ENCODE results near the gene CDH4. TPM values are rescaled to one million over a fixed set of nuclear protein-coding genes. Genes with fewer than 3 reads are reported as not detected.

CDH4 gene
- total and polyA plus RNA-seq, 2 of the 4 experiments (the other 2 are of a cell fraction), result 1.6 to 3.5 TPM

GRCh38 chr20:61240814-61241213, 11.2 kb upstream of the CDH4 start:
- Histone ChIP-seq H4K8ac (ENCODE audit: low read depth in 2 of 2, low read length in 2 of 2) (no peak overlapping the region), H3K9me1 (ENCODE audit: insufficient read depth, low read length) (no peaks in the 10 kb centered on the region), H2BK15ac (ENCODE audit: low read depth, low read length) (no peak overlapping the region), H2AFZ (replicated peaks; ENCODE audit: low read length, poor library complexity) (no peak overlapping the region), H3K4ac (ENCODE audit: low read depth, low read length) (no peak overlapping the region), H2AK5ac (ENCODE audit: low read depth, low read length) (no peak overlapping the region), H2BK5ac (ENCODE audit: low read depth, low read length, poor library complexity, severe bottlenecking) (no peak overlapping the region), H2AK9ac (replicated peaks; ENCODE audit: low read depth, low read length, poor library complexity) (no peak overlapping the region), H4K20me1 (ENCODE audit: insufficient read depth, low read length) (no peaks in the 10 kb centered on the region), H3K14ac (replicated peaks; ENCODE audit: low read depth, low read length) (no peak overlapping the region), H2BK120ac (ENCODE audit: low read depth, low read length) (no peak overlapping the region), H4K5ac (ENCODE audit: low read depth, low read length) (no peak overlapping the region), H2BK20ac (ENCODE audit: low read depth, low read length) (no peak overlapping the region), H3K36me3 (ENCODE audit: control insufficient read depth, insufficient read depth, low read length) (no peaks in the 10 kb centered on the region), H3K9ac (ENCODE audit: low read depth, low read length) (no peak overlapping the region), H3K56ac (ENCODE audit: extremely low read depth, insufficient read depth, low read length) (no peak overlapping the region), H3K9me3 (ENCODE audit: control insufficient read depth, insufficient read depth, low read length) (peaks cover 13% of the 10 kb centered on the region), H3K4me3 (ENCODE audit: insufficient read depth, low read depth, low read length) (no peak overlapping the region), H3K79me1 (ENCODE audit: low read depth in 1 of 2, low read length in 2 of 2) (no peaks in the 10 kb centered on the region), H3K4me1 (ENCODE audit: control insufficient read depth, insufficient read depth, low read length) (no peaks in the 10 kb centered on the region), H3K27me3 (ENCODE audit: control insufficient read depth, insufficient read depth, low read length) (peaks cover 33% of the 10 kb centered on the region), H3K27ac (ENCODE audit: insufficient read depth, low read length) (no peak overlapping the region), H4K91ac (ENCODE audit: insufficient read depth, low read depth, low read length) (no peak overlapping the region), H3K23ac (ENCODE audit: low read depth, low read length) (no peak overlapping the region), H3K4me2 (ENCODE audit: low read depth, low read length) (no peak overlapping the region), H3K18ac (ENCODE audit: low read depth, low read length) (no peak overlapping the region)
- ChIA-PET CTCF (interaction anchor here (0.8 to 2.0 kb wide), 2 partner anchors 11 to 12 kb away, joined by 4 to 5 read pairs; no protein-coding TSS in a partner anchor), POLR2A (ENCODE audit: unreplicated experiment) (no interaction called here)
- WGBS, 2 experiments (ENCODE audit: extremely low coverage in 2 of 2, insufficient read length in 1 of 2), result no CpG with 5 or more reads among the region's 3 CpGs
- DNase-seq (no peak), ATAC-seq (ENCODE audit: low read depth) (no peak)
- in situ Hi-C loops (cut with MboI; ENCODE audit: low sequenced_read_pairs), result loop anchor here (25.0 kb wide), 1 partner anchor 1179 kb away; no protein-coding TSS in a partner anchor
- intact Hi-C loops (cut with micrococcal nuclease), result no loop called here
- TF ChIP-seq MAFK (IDR thresholded peaks at IDR 0.05; ENCODE audit: low read depth, low read length), result no peak
- no peak for TF ChIP-seq MAZ (IDR thresholded peaks at IDR 0.05; ENCODE audit: borderline replicate concordance, low read depth, low read length)
- TF ChIP-seq CTCF (conservative IDR thresholded peaks at IDR 0.05; ENCODE audit: low read depth, low read length), result no peak
- TF ChIP-seq RFX5 (IDR thresholded peaks at IDR 0.05; ENCODE audit: low read depth, low read length), result no peak
- no peak for TF ChIP-seq BHLHE40 (IDR thresholded peaks at IDR 0.05; ENCODE audit: low read depth, low read length)
- no peak for TF ChIP-seq RCOR1 (IDR thresholded peaks at IDR 0.05; ENCODE audit: insufficient replicate concordance, low read length)
- no TSS peak for BruUV-seq (replicated peaks)
- dilution Hi-C loops (cut with HindIII; ENCODE audit: low sequenced_read_pairs, unreplicated experiment), result no loop called here

All from IMR-90 (cell line).